ENCODE data around the gene MYL12B. TPM values are rescaled to one million over a fixed set of nuclear protein-coding genes. Genes with fewer than 3 reads are reported as not detected.

MYL12B gene
- total RNA-seq, 2 donors from 2014 or later = 415 to 575 TPM

Other genes starting within 250 kb of the MYL12B start
- 10 to 100 TPM; 23.6 to 59.0 TPM for gene LPIN2, start 249.0 kb upstream of the MYL12B start, total RNA-seq
- 1 to 10 TPM; 2.8 to 7.9 TPM for gene MYOM1, start 42.2 kb upstream of the MYL12B start, total RNA-seq
- 100 to 1,000 TPM; 338 to 537 TPM for gene MYL12A, start 14.3 kb upstream of the MYL12B start, total RNA-seq
- gene TGIF1, start 188.0 kb downstream of the MYL12B start, total RNA-seq = 10 to 100 TPM; 68.0 to 80.6 TPM

Data from colonic mucosa (tissue), 2 donors.